Testis (tissue), 2 donors: ENCODE data around the gene CHRNB2.

Experiments
- CTCF ChIP-seq, 3 experiments: fragments of 450-650 bp in 2 of 3; fragments of 200-600 bp in 1 of 3; sonication (generic) in 1 of 3; IDR thresholded peaks; one replicate each; pipeline ENCODE4 v1.5.1; 2016 to 2019; ENCODE audit warnings: antibody characterized with exemption in 3 of 3, mild to moderate bottlenecking in 2 of 3, moderate library complexity in 1 of 3
- POLR2A ChIP-seq: fragments of 450-650 bp; IDR thresholded peaks from one replicate; pipeline ENCODE4 v1.6.1; 2017; ENCODE audit warnings: antibody characterized with exemption, mild to moderate bottlenecking, moderate library complexity

DNA sequence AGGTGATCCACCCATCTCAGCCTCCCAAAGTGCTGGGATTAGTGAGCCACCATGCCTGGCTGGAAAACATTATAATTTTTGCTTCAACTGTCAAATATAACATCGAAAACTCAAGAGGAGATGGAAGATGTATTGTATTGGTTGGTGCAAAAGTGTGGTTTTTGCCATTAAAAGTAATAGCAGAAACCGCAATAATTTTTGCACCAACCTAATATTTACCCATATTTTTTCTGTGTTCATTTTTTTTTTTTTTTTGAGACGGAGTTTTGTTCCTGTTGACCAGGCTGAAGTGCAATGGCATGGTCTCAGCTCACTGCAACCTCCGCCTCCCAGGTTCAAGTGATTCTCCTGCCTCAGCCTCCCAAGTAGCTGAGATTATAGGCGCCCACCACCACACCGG is 38.3 kb upstream of the CHRNB2 start:
- TF ChIP-seq CTCF (IDR thresholded peaks at IDR 0.05) (no peak), POLR2A (no peak)
